Liver (tissue), 9 donors: ENCODE measurements around the gene ARVCF. TPM values are rescaled to one million over a fixed set of nuclear protein-coding genes. Genes with fewer than 3 reads are reported as not detected.
A peak's percentile ranks its signal among the peaks of the same experiment; 100 is the strongest.

ENCODE experiments used
- DNase-seq: peaks from one replicate; pipeline ENCODE4 v3.0.0-alpha.2; 2017; ENCODE audit warnings: low spot score
- H3K27ac ChIP-seq, 2 donors: one replicate each; pipeline ENCODE4 v1.7.0; 2013; ENCODE audit warnings: inconsistent platforms in 2 of 2, low read length in 2 of 2, control low read depth in 1 of 2, low read depth in 1 of 2, mild to moderate bottlenecking in 1 of 2
- H3K27me3 ChIP-seq, 4 donors: one replicate each; pipeline versions ENCODE4 v1.6.1 to v1.7.0; 2013; ENCODE audit warnings: low read length in 3 of 4, inconsistent platforms in 1 of 4, mild to moderate bottlenecking in 1 of 4, moderate library complexity in 1 of 4; ENCODE audit not compliant: control insufficient read depth in 4 of 4, insufficient read depth in 4 of 4
- H3K36me3 ChIP-seq, 4 donors: one replicate each; pipeline versions ENCODE4 v1.6.1 to v1.7.0; 2013; ENCODE audit warnings: low read length in 3 of 4, mild to moderate bottlenecking in 3 of 4, low read depth in 1 of 4, moderate library complexity in 1 of 4; ENCODE audit not compliant: control insufficient read depth in 4 of 4, insufficient read depth in 3 of 4
- H3K4me1 ChIP-seq, 4 donors: one replicate each; pipeline versions ENCODE4 v1.6.1 to v1.7.0; 2013; ENCODE audit warnings: low read length in 3 of 4, mild to moderate bottlenecking in 3 of 4, moderate library complexity in 1 of 4; ENCODE audit not compliant: control insufficient read depth in 4 of 4, insufficient read depth in 4 of 4
- H3K4me3 ChIP-seq, 3 donors: one replicate each; pipeline versions ENCODE4 v1.6.1 to v1.7.0; 2013; ENCODE audit warnings: low read length in 3 of 3, control low read depth in 1 of 3, low read depth in 1 of 3, mild to moderate bottlenecking in 1 of 3
- H3K9ac ChIP-seq, 2 donors: one replicate each; pipeline ENCODE4 v1.7.0; 2013; ENCODE audit warnings: low read length in 2 of 2, mild to moderate bottlenecking in 2 of 2, moderate library complexity in 2 of 2, control low read depth in 1 of 2, low read depth in 1 of 2
- H3K9me3 ChIP-seq, 4 donors: one replicate each; pipeline versions ENCODE4 v1.6.1 to v1.7.0; 2013; ENCODE audit warnings: low read length in 3 of 4; ENCODE audit not compliant: control insufficient read depth in 4 of 4
- ATF3 ChIP-seq: IDR thresholded peaks from 2 replicates; pipeline ENCODE4 v1.6.1; 2016; ENCODE audit warnings: antibody characterized with exemption
- CTCF ChIP-seq: fragments of 150-350 bp; IDR thresholded peaks from 2 replicates; pipeline ENCODE4 v1.5.1; 2017; ENCODE audit warnings: improper control_type of control experiment, low read depth, low read length; ENCODE audit not compliant: missing input control
- EGR1 ChIP-seq, 2 donors: IDR thresholded peaks; 2 replicates each; pipeline ENCODE4 v1.6.1; 2016 to 2018; ENCODE audit warnings: antibody characterized with exemption in 2 of 2, low read depth in 2 of 2
- FOXA1 ChIP-seq: IDR thresholded peaks from 2 replicates; pipeline ENCODE4 v1.6.1; 2016; ENCODE audit warnings: antibody characterized with exemption
- HNF4A ChIP-seq, 2 donors: conservative IDR thresholded peaks; 2 replicates each; pipeline ENCODE4 v1.6.1; 2016; ENCODE audit warnings: antibody characterized with exemption in 2 of 2, mild to moderate bottlenecking in 2 of 2
- JUND ChIP-seq, 2 donors: IDR thresholded peaks; 2 replicates each; pipeline ENCODE4 v1.6.1; 2016; ENCODE audit warnings: antibody characterized with exemption in 2 of 2
- MAX ChIP-seq: IDR thresholded peaks from 2 replicates; pipeline ENCODE4 v1.6.1; 2016; ENCODE audit warnings: antibody characterized with exemption
- NR2F2 ChIP-seq: IDR thresholded peaks from 2 replicates; pipeline ENCODE4 v1.6.1; 2016; ENCODE audit warnings: antibody characterized with exemption
- REST ChIP-seq: IDR thresholded peaks from 2 replicates; pipeline ENCODE4 v1.6.1; 2016; ENCODE audit warnings: antibody characterized with exemption, mild to moderate bottlenecking
- RXRA ChIP-seq, 2 donors: IDR thresholded peaks; 2 replicates each; pipeline ENCODE4 v1.6.1; 2017 to 2018; ENCODE audit warnings: antibody characterized with exemption in 2 of 2, mild to moderate bottlenecking in 1 of 2
- SP1 ChIP-seq: IDR thresholded peaks from 2 replicates; pipeline ENCODE4 v1.6.1; 2018; ENCODE audit warnings: antibody characterized with exemption, mild to moderate bottlenecking
- TAF1 ChIP-seq: conservative IDR thresholded peaks from 2 replicates; pipeline ENCODE4 v1.6.1; 2016; ENCODE audit warnings: antibody characterized with exemption, mild to moderate bottlenecking
- WGBS: extraction: QIAGEN DNeasy Blood & Tissue Kit; methylation state at CpG from one replicate; pipeline ENCODE4 v1.1.7; 2013; 5-methylcytosine and 5-hydroxymethylcytosine counted together
- polyA plus RNA-seq, 2 donors: library from polyadenylated mRNA; stranded (reverse) in 1 of 2; unstranded in 1 of 2; fragments of 200-250 nt in 1 of 2; fragments of >200 nt in 1 of 2; fragmentation: Nextera tagmentation in 1 of 2; extraction: Ambion mirVana in 1 of 2; gene quantifications; one replicate each; pipeline versions ENCODE4 v1.2.1 to v1.2.3, GENCODE V29; 2013 to 2015
- total RNA-seq, 2 donors: library from RNA; depleted of rRNA; stranded (reverse); fragments of >200 nt; gene quantifications; one replicate each; pipeline ENCODE4 v1.2.3, GENCODE V29; 2014
- donor health status: healthy.
- donor health status: healthy.
- donor health status: healthy.
- donor health status: healthy.
- donor health status: healthy.

ARVCF gene
- total and polyA plus RNA-seq, 4 donors, result 3.8 to 48.8 (median 26.1) TPM

- no peak overlapping the region for H3K9ac ChIP-seq
- H3K27ac ChIP-seq, result peak overlapping the region; percentile 64 to 77
- H3K4me3 ChIP-seq, result no peak overlapping the region
Observed at GRCh38 chr22:19966908-19967750, 49.5 kb downstream of the ARVCF start.

More at GRCh38 chr22:19966908-19967750, 49.5 kb downstream of the ARVCF start:
- no peaks in the 10 kb centered on the region for H3K27me3 ChIP-seq
- H3K36me3 ChIP-seq, result peaks cover 3 to 30% (median 9%) of the 10 kb centered on the region in 4 donors
- WGBS, result 74% methylated on average over 20 of the region's 20 CpGs
- DNase-seq, result no peak
- no peak for TF ChIP-seq FOXA1
- TF ChIP-seq SP1, result no peak
- no peak for TF ChIP-seq NR2F2
- TF ChIP-seq HNF4A (conservative IDR thresholded peaks at IDR 0.05), result no peak
- TF ChIP-seq RXRA (IDR thresholded peaks at IDR 0.05), result no peak
- TF ChIP-seq REST, result no peak
- no peak for TF ChIP-seq ATF3
- TF ChIP-seq JUND (IDR thresholded peaks at IDR 0.05), result no peak
- TF ChIP-seq MAX, result no peak
- TF ChIP-seq TAF1, result no peak
- TF ChIP-seq EGR1 (IDR thresholded peaks at IDR 0.05; ENCODE audit: low read depth in 2 of 2), result no peak
- TF ChIP-seq CTCF, result no peak
- H3K9me3 ChIP-seq, result no peaks in the 10 kb centered on the region
- peaks cover 29 to 74% (median 48%) of the 10 kb centered on the region in 4 donors for H3K4me1 ChIP-seq
